HL-60 (cell line): ENCODE measurements around the gene ATP1A1.

Experiments
- TF ChIP-seq, protein P1 (sequence below): IDR thresholded peaks from one replicate; pipeline ENCODE4 v1.5.1; 2011; ENCODE audit warnings: low read length, control low read depth, inconsistent platforms; ENCODE audit not compliant: insufficient read depth
- TF ChIP-seq, protein P2 (sequence below): IDR thresholded peaks from 2 replicates; pipeline ENCODE4 v1.6.1; 2012; ENCODE audit warnings: low read depth; ENCODE audit not compliant: insufficient replicate concordance

DNA sequence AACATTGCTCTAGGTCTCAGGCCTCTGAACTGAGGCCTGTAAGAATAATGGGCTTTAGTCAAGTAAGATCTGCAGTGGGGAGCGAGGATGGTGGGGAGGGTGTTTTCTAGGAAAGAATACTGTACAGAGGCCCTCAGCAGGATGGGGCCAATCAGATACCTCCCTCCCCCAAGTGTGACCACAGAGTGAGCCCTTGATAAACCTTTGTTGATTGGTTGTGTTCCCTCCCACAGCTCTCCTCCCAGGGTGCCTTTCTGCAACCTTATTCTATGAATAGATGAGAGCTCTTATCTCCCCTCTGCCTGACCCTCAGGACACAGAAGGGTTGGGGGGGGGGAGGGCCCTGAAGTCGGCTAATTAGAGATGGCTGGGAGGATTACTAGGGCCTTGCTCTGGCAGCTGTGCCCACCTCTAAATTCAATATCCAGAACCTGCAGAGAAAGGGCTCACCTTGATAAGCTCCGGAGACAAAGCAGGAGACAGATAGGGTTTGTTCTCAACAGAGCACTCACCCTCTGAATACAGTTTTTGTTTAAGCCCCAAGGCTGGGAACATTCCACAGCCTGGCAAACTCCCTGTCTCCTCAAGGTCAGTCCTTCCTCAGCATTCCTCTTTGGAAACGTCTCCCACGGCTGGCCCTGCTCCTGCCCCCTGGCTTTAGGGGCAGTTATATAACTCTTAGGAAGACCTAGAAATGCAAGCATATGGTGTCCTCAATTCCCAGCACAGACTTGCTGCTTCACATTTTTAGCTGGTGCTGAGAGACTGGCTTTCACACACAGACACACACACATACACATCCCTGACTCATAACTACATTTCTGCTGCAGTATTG is 42.9 kb downstream of the ATP1A1 start:
- TF ChIP-seq, protein P1, sequence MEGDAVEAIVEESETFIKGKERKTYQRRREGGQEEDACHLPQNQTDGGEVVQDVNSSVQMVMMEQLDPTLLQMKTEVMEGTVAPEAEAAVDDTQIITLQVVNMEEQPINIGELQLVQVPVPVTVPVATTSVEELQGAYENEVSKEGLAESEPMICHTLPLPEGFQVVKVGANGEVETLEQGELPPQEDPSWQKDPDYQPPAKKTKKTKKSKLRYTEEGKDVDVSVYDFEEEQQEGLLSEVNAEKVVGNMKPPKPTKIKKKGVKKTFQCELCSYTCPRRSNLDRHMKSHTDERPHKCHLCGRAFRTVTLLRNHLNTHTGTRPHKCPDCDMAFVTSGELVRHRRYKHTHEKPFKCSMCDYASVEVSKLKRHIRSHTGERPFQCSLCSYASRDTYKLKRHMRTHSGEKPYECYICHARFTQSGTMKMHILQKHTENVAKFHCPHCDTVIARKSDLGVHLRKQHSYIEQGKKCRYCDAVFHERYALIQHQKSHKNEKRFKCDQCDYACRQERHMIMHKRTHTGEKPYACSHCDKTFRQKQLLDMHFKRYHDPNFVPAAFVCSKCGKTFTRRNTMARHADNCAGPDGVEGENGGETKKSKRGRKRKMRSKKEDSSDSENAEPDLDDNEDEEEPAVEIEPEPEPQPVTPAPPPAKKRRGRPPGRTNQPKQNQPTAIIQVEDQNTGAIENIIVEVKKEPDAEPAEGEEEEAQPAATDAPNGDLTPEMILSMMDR: no peak
- TF ChIP-seq, protein P2, sequence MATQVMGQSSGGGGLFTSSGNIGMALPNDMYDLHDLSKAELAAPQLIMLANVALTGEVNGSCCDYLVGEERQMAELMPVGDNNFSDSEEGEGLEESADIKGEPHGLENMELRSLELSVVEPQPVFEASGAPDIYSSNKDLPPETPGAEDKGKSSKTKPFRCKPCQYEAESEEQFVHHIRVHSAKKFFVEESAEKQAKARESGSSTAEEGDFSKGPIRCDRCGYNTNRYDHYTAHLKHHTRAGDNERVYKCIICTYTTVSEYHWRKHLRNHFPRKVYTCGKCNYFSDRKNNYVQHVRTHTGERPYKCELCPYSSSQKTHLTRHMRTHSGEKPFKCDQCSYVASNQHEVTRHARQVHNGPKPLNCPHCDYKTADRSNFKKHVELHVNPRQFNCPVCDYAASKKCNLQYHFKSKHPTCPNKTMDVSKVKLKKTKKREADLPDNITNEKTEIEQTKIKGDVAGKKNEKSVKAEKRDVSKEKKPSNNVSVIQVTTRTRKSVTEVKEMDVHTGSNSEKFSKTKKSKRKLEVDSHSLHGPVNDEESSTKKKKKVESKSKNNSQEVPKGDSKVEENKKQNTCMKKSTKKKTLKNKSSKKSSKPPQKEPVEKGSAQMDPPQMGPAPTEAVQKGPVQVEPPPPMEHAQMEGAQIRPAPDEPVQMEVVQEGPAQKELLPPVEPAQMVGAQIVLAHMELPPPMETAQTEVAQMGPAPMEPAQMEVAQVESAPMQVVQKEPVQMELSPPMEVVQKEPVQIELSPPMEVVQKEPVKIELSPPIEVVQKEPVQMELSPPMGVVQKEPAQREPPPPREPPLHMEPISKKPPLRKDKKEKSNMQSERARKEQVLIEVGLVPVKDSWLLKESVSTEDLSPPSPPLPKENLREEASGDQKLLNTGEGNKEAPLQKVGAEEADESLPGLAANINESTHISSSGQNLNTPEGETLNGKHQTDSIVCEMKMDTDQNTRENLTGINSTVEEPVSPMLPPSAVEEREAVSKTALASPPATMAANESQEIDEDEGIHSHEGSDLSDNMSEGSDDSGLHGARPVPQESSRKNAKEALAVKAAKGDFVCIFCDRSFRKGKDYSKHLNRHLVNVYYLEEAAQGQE: no peak
